ENCODE results near the gene NELL2.

NELL2 gene

DNA sequence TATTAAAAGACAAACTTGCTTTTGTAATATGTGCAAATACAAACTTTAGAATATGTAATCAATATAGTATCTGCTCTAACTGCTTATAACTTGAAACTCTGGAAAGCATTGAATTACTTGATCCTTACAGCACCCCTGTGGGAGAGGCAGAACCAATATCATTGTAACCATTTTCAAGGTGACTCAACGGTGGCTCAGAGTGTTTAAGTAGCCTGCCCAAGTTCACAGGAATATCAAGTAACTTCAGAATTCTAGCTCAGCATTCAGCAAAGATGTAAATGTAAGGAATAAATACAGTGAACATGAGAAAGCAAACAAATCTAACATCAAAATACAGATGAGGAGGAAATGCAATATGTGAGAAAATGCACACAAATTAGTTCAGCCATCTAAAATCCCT, 264.6 kb downstream of the NELL2 start:
- 50% methylated on average over 1 of the region's 1 CpG for WGBS
- Histone ChIP-seq H3K4me1 (ENCODE audit: insufficient read depth, low read length) (no peaks in the 10 kb centered on the region), H3K9me3 (ENCODE audit: insufficient read depth, low read depth, low read length) (no peaks in the 10 kb centered on the region), H3K27ac (ENCODE audit: low read depth, low read length) (no peak overlapping the region), H3K9ac (ENCODE audit: low read depth, low read length) (no peak overlapping the region), H3K4me3 (ENCODE audit: low read length) (no peak overlapping the region), H3K27me3 (ENCODE audit: insufficient read depth, low read length) (no peaks in the 10 kb centered on the region), H3K36me3 (ENCODE audit: insufficient read depth, low read length) (peaks cover 11% of the 10 kb centered on the region; the same call in 1 of the 2 replicates)

DNA sequence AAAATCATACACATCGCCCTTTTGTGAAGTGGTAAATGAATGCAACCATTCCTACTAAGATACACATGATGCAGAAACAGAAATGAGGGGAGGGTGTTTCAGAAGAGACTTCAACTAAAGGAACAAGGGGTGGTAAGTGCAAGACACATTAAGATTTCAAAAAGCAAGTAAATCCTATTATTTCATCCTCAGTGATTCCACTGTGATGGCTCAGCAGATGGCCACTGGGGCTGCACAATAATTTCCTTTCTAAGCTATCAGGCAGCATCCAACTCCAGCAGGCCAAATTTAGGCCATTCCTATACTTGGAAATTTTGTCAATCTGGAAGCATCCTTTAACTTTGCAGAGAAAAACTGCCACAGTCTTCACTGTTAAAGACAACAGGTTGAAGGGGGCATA, 272.4 kb downstream of the NELL2 start:
- Histone ChIP-seq H3K36me3 (ENCODE audit: insufficient read depth, low read length) (no peaks in the 10 kb centered on the region; the same call in 1 of the 2 replicates), H3K9me3 (ENCODE audit: insufficient read depth, low read depth, low read length) (no peaks in the 10 kb centered on the region), H3K27me3 (ENCODE audit: insufficient read depth, low read length) (no peaks in the 10 kb centered on the region), H3K4me1 (ENCODE audit: insufficient read depth, low read length) (no peaks in the 10 kb centered on the region), H3K27ac (ENCODE audit: low read depth, low read length) (no peak overlapping the region), H3K4me3 (ENCODE audit: low read length) (no peak overlapping the region), H3K9ac (ENCODE audit: low read depth, low read length) (no peak overlapping the region)
- 100% methylated on average over 1 of the region's 1 CpG for WGBS

DNA sequence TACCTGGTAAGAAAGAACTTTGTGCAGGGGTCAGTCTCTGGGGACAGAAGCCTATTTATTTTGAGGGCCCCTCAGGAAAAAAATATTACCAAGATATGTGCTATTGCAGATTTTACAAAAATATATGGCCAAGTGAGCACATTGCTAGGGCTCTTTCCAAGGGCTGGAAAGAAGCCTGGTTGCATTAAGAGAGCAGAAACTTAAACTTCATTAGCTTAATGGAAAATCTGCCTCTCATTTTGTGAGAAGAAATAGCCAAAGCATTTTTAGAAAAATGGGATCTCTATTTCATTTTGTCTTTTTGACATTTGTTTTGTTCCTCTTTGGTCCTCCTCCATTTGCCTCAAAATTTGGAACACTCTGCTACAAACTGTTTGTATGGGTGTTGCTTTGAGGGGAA, 283.5 kb downstream of the NELL2 start:
- no peak overlapping the region for H3K9ac ChIP-seq (ENCODE audit: low read depth, low read length)
- no peak overlapping the region for H3K27ac ChIP-seq (ENCODE audit: low read depth, low read length)
- peaks cover 12% of the 10 kb centered on the region for H3K4me1 ChIP-seq (ENCODE audit: insufficient read depth, low read length)
- H3K27me3 ChIP-seq (ENCODE audit: insufficient read depth, low read length) = no peaks in the 10 kb centered on the region
- no peak overlapping the region for H3K4me3 ChIP-seq (ENCODE audit: low read length)
- no peaks in the 10 kb centered on the region for H3K9me3 ChIP-seq (ENCODE audit: insufficient read depth, low read depth, low read length)
- no peaks in the 10 kb centered on the region for H3K36me3 ChIP-seq (ENCODE audit: insufficient read depth, low read length)

DNA sequence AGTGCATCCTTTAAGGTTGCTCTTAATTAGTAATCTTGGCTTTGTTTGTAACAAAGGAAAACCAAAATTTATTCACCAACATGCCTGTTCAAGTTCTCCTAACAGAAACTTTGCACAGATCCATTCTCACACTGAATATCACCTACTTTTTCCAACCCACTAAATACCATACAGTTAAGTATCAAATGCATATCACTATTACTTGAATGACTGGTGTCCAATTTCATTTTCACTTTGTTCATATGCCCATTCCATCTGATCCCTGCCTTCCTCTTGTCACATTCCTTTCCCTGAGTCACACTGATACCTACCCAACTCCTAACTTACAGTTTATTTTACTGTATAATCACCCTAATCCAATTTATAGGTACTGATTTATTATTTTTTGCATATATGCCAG, 286.4 kb downstream of the NELL2 start:
- H3K36me3 ChIP-seq (ENCODE audit: insufficient read depth, low read length) = no peaks in the 10 kb centered on the region
- no peaks in the 10 kb centered on the region for H3K9me3 ChIP-seq (ENCODE audit: insufficient read depth, low read depth, low read length)
- no peak overlapping the region for H3K9ac ChIP-seq (ENCODE audit: low read depth, low read length)
- no peaks in the 10 kb centered on the region for H3K27me3 ChIP-seq (ENCODE audit: insufficient read depth, low read length)
- peaks cover 15% of the 10 kb centered on the region for H3K4me1 ChIP-seq (ENCODE audit: insufficient read depth, low read length)
- H3K27ac ChIP-seq (ENCODE audit: low read depth, low read length) = no peak overlapping the region
- no peak overlapping the region for H3K4me3 ChIP-seq (ENCODE audit: low read length)

DNA sequence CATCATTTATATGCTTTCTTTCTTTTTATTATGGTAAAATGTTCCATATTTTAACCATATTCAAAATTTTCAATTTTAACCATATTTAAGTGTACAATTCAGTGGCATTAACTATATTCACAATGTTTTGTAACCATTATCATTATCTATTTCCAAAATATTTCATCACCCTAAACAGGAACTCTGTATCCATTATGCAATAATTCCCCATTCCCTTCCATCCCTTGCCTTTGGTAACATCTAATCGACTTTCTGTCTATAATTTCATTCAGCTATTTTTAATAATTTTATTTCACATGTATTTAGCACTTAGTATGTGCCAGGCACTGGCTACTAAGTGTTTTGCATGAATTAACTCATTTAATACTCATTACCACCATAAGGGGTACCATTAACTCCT, 287.5 kb downstream of the NELL2 start:
- 88% methylated on average over 1 of the region's 1 CpG for WGBS
- no peaks in the 10 kb centered on the region for H3K36me3 ChIP-seq (ENCODE audit: insufficient read depth, low read length)
- H3K27ac ChIP-seq (ENCODE audit: low read depth, low read length) = no peak overlapping the region
- H3K9ac ChIP-seq (ENCODE audit: low read depth, low read length) = no peak overlapping the region
- no peak overlapping the region for H3K4me3 ChIP-seq (ENCODE audit: low read length)
- peaks cover 23% of the 10 kb centered on the region for H3K4me1 ChIP-seq (ENCODE audit: insufficient read depth, low read length)
- H3K9me3 ChIP-seq (ENCODE audit: insufficient read depth, low read depth, low read length) = no peaks in the 10 kb centered on the region
- H3K27me3 ChIP-seq (ENCODE audit: insufficient read depth, low read length) = no peaks in the 10 kb centered on the region

DNA sequence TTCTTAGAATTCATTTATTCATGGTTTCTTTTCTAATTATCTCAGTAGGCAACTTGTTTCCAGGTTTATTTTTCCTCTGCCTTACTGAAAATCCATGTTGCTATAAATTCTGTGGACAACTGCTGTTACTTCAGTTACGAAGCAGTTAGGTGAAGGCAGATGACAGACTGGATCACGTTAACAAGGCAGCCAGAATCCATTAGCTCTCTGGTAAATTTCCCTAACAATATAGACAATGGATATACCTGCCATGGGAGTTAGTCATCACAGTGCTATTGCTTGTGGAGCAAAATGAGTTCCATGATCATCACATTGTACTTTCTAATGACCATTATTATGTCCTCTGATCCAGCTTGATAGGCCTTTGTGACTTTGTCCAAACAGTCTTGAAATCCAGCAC, 291.5 kb downstream of the NELL2 start:
- Histone ChIP-seq H3K9me3 (ENCODE audit: insufficient read depth, low read depth, low read length) (no peaks in the 10 kb centered on the region), H3K27me3 (ENCODE audit: insufficient read depth, low read length) (no peaks in the 10 kb centered on the region), H3K27ac (ENCODE audit: low read depth, low read length) (peak overlapping the region; percentile 49), H3K4me3 (ENCODE audit: low read length) (no peak overlapping the region), H3K36me3 (ENCODE audit: insufficient read depth, low read length) (no peaks in the 10 kb centered on the region), H3K4me1 (ENCODE audit: insufficient read depth, low read length) (peaks cover 41% of the 10 kb centered on the region), H3K9ac (ENCODE audit: low read depth, low read length) (no peak overlapping the region)
- 48% methylated on average over 2 of the region's 2 CpGs for WGBS

DNA sequence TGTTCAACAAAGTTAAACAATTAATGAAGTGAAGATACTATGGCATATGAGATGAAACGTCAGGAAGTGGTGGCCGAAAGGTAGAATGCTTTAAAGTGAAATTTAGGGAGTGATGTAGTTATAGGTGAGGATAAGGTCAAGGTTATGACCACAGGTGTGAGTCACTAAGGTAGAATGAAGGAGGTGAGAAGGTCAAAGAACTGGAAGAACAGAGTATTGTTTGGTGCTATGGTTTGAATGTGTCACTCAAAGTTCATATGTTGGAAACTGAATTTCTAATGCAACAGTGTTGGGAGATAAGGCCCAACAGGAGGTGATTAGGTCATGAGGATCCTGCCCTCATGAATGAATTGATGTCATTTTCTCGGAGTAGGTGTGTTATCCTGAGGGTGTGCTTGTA, 293.6 kb downstream of the NELL2 start:
- peak overlapping the region; percentile 92 for H3K27ac ChIP-seq (ENCODE audit: low read depth, low read length)
- 76% methylated on average over 3 of the region's 3 CpGs for WGBS
- H3K9ac ChIP-seq (ENCODE audit: low read depth, low read length) = peak overlapping the region; percentile 48; the same call in 1 of the 2 replicates
- no peaks in the 10 kb centered on the region for H3K36me3 ChIP-seq (ENCODE audit: insufficient read depth, low read length)
- H3K4me1 ChIP-seq (ENCODE audit: insufficient read depth, low read length) = peaks cover 61% of the 10 kb centered on the region
- H3K4me3 ChIP-seq (ENCODE audit: low read length) = no peak overlapping the region
- no peaks in the 10 kb centered on the region for H3K9me3 ChIP-seq (ENCODE audit: insufficient read depth, low read depth, low read length)
- no peaks in the 10 kb centered on the region for H3K27me3 ChIP-seq (ENCODE audit: insufficient read depth, low read length)

DNA sequence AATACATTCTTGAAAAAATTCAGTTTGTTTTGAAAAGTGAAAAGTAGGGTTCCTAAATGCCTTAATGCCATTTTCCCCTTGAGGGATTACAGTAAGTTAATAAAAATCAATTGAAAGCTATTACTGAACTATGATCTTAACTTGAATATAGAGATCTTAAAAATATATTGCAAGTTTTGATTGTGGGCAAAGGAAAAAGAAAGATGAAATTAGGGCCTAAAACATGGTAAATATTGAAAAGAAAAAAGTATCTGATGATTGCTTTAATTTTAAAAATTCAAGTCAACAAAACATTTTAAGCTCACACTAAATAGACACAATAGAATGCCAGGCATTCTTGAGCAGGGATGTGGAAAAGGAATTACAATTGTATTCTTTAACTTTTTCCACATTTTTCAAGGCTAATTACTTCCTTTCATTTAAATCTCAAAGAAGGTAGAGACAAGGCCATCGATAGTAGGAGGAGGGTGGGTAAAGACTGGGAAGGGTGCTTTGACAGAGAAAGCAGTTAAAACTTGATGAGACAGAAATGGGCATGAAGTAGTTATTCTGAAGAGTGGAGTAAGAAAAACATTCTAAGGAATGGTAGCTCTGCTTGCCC, 294.4 kb downstream of the NELL2 start:
- H3K9ac ChIP-seq (ENCODE audit: low read depth, low read length) = peak overlapping the region; percentile 52
- no peaks in the 10 kb centered on the region for H3K9me3 ChIP-seq (ENCODE audit: insufficient read depth, low read depth, low read length)
- no peaks in the 10 kb centered on the region for H3K27me3 ChIP-seq (ENCODE audit: insufficient read depth, low read length)
- H3K36me3 ChIP-seq (ENCODE audit: insufficient read depth, low read length) = no peaks in the 10 kb centered on the region
- WGBS = 9% methylated on average over 1 of the region's 1 CpG
- H3K27ac ChIP-seq (ENCODE audit: low read depth, low read length) = peak overlapping the region; percentile 92
- peak overlapping the region; percentile 18 for H3K4me3 ChIP-seq (ENCODE audit: low read length)
- H3K4me1 ChIP-seq (ENCODE audit: insufficient read depth, low read length) = peaks cover 61% of the 10 kb centered on the region

DNA sequence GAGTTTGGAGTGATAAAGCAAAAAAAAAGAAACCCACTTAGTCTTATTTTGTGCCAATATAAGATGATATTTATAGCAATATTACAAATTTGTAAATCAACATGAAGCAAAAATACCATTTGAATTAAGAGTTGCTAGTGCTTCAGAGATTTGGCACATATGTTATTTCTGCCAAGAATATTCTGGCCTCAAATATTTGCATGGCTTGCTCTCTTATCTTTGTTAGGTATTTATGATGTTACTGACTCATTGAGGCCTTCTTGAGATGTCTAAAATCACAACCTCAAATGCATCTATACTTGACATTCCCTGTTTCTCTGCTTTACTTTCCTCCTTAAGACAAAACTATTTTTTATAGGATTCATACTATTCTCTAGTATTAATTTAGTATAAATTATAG, 301.5 kb downstream of the NELL2 start:
- H3K36me3 ChIP-seq (ENCODE audit: insufficient read depth, low read length) = no peaks in the 10 kb centered on the region
- no peak overlapping the region for H3K9ac ChIP-seq (ENCODE audit: low read depth, low read length)
- no peaks in the 10 kb centered on the region for H3K9me3 ChIP-seq (ENCODE audit: insufficient read depth, low read depth, low read length)
- H3K4me3 ChIP-seq (ENCODE audit: low read length) = no peak overlapping the region
- H3K27me3 ChIP-seq (ENCODE audit: insufficient read depth, low read length) = no peaks in the 10 kb centered on the region
- no peak overlapping the region for H3K27ac ChIP-seq (ENCODE audit: low read depth, low read length)
- H3K4me1 ChIP-seq (ENCODE audit: insufficient read depth, low read length) = peaks cover 37% of the 10 kb centered on the region

DNA sequence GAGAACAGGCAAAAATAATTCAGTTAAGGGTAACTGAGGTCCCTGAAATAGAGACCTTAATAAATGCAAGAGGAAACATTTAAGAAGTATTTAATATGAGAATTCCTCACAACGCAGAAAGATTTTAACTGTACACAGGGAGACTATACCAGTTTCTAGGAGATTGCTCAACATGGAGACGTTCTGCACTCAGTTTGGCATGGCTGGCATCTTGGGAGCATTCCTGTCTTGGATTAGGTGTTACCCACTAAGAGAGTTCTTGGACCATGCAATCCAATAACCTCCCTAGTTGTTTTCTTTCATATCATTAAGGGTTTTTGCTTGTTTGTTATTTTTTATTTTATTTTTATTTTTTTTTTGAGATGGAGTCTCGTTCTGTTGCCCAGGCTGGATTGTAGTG, 302.4 kb downstream of the NELL2 start:
- H3K4me3 ChIP-seq (ENCODE audit: low read length) = no peak overlapping the region
- H3K27me3 ChIP-seq (ENCODE audit: insufficient read depth, low read length) = no peaks in the 10 kb centered on the region
- 92% methylated on average over 3 of the region's 3 CpGs for WGBS
- no peak overlapping the region for H3K27ac ChIP-seq (ENCODE audit: low read depth, low read length)
- H3K9me3 ChIP-seq (ENCODE audit: insufficient read depth, low read depth, low read length) = no peaks in the 10 kb centered on the region
- no peak overlapping the region for H3K9ac ChIP-seq (ENCODE audit: low read depth, low read length)
- H3K36me3 ChIP-seq (ENCODE audit: insufficient read depth, low read length) = no peaks in the 10 kb centered on the region
- H3K4me1 ChIP-seq (ENCODE audit: insufficient read depth, low read length) = peaks cover 29% of the 10 kb centered on the region

DNA sequence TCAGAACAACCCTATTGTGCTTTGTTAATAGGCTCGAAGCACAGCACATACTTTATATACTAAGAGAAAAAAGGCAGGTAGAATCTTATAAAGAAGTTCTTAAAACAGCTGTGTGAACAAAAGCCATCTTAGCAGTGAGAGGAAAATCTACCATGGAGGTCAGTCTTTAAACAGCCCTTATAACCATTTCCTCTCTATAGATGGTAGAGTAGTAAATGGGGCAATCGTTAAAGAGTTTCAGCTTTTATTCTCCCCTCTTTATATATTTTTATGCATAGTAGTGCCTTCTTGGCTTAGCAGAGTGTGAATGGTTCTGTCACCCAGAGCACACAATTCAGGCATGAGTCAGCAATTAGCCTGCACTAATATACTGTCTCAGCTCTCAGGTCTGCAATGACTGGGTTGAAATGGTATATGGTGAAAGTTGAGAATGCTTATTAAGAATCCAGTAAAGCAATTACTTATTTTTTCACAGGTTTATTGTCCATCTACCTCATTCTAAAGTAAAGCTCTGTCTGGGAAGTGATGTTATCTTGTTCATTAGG, 305.0 kb downstream of the NELL2 start:
- H3K9ac ChIP-seq (ENCODE audit: low read depth, low read length) = no peak overlapping the region
- H3K4me1 ChIP-seq (ENCODE audit: insufficient read depth, low read length) = peaks cover 18% of the 10 kb centered on the region; the same call in 1 of the 2 replicates
- H3K36me3 ChIP-seq (ENCODE audit: insufficient read depth, low read length) = no peaks in the 10 kb centered on the region
- no peaks in the 10 kb centered on the region for H3K9me3 ChIP-seq (ENCODE audit: insufficient read depth, low read depth, low read length)
- no peak overlapping the region for H3K4me3 ChIP-seq (ENCODE audit: low read length)
- no CpG with 5 or more reads among the region's 2 CpGs for WGBS
- no peaks in the 10 kb centered on the region for H3K27me3 ChIP-seq (ENCODE audit: insufficient read depth, low read length)
- H3K27ac ChIP-seq (ENCODE audit: low read depth, low read length) = peak overlapping the region; percentile 23

DNA sequence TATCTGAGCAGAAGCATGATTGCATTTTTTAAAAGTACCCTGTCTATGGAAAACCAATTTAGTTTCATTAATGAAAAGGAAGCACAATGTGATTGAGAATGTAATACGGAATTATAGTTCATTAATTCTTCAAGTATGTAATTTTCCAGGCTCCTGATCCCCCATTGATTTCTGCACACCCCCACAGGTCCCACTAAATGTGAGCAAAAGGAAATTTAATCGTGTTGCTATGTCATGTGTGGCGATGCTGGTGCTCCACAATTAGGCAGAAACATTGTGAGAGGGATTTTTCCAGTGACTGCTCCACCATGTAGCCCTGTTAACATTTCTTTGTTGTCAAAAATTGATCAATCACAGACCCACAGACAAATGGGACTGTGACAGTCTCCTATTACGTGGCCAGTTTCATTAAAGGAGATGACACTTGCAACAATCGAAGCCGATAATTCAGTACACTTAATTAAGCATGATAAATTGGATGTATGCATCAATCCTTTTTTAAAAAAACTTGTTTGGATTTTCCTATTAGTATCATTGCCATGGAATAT, 306.0 kb downstream of the NELL2 start:
- Histone ChIP-seq H3K4me1 (ENCODE audit: insufficient read depth, low read length) (peaks cover 18% of the 10 kb centered on the region; the same call in 1 of the 2 replicates), H3K9ac (ENCODE audit: low read depth, low read length) (no peak overlapping the region), H3K36me3 (ENCODE audit: insufficient read depth, low read length) (no peaks in the 10 kb centered on the region), H3K27ac (ENCODE audit: low read depth, low read length) (no peak overlapping the region), H3K9me3 (ENCODE audit: insufficient read depth, low read depth, low read length) (no peaks in the 10 kb centered on the region), H3K27me3 (ENCODE audit: insufficient read depth, low read length) (no peaks in the 10 kb centered on the region), H3K4me3 (ENCODE audit: low read length) (no peak overlapping the region)
- WGBS = 97% methylated on average over 5 of the region's 6 CpGs

All from HUES64 (cell line).